GM23248 (cell line): Measurements from ENCODE around the gene KCNIP3. TPM values are rescaled to one million over a fixed set of nuclear protein-coding genes. Genes with fewer than 3 reads are reported as not detected.

Source experiments
- DNase-seq: peaks from one replicate; pipeline ENCODE4 v3.0.0-alpha.2; 2015
- H2AFZ ChIP-seq: fragments of 200-600 bp; sonication (generic); 2 replicates; pipeline ENCODE4 v1.6.1; 2016; ENCODE audit warnings: antibody characterized with exemption
- H3F3A ChIP-seq: fragments of 200-600 bp; sonication (generic); 2 replicates; pipeline ENCODE4 v1.6.1; 2016; ENCODE audit warnings: mild to moderate bottlenecking, antibody characterized with exemption, mixed run types; ENCODE audit not compliant: insufficient read depth
- H3K27ac ChIP-seq: fragments of 200-600 bp; sonication (generic); 2 replicates; pipeline ENCODE4 v1.5.1; 2016; ENCODE audit warnings: mild to moderate bottlenecking
- H3K27me3 ChIP-seq: fragments of 200-600 bp; sonication (generic); replicated peaks from 2 replicates; pipeline ENCODE4 v1.6.1; 2016; ENCODE audit warnings: mild to moderate bottlenecking; ENCODE audit not compliant: insufficient read depth
- H3K36me3 ChIP-seq: fragments of 200-600 bp; sonication (generic); 2 replicates; pipeline ENCODE4 v1.6.1; 2016; ENCODE audit warnings: low read depth, mild to moderate bottlenecking
- H3K4me1 ChIP-seq: fragments of 200-600 bp; sonication (generic); 2 replicates; pipeline ENCODE4 v1.6.1; 2016; ENCODE audit warnings: mild to moderate bottlenecking; ENCODE audit not compliant: insufficient read depth
- H3K4me2 ChIP-seq: fragments of 200-600 bp; sonication (generic); one replicate; pipeline ENCODE4 v1.6.1; 2016; ENCODE audit warnings: mild to moderate bottlenecking; ENCODE audit not compliant: unreplicated experiment
- H3K4me3 ChIP-seq: fragments of 200-600 bp; sonication (generic); 2 replicates; pipeline ENCODE4 v1.5.1; 2016; ENCODE audit warnings: mild to moderate bottlenecking
- H3K79me2 ChIP-seq: fragments of 200-600 bp; sonication (generic); 2 replicates; pipeline ENCODE4 v1.6.1; 2016; ENCODE audit warnings: mild to moderate bottlenecking; ENCODE audit not compliant: insufficient read depth
- H3K9ac ChIP-seq: fragments of 200-600 bp; sonication (generic); 2 replicates; pipeline ENCODE4 v1.6.1; 2016; ENCODE audit warnings: mild to moderate bottlenecking
- H3K9me2 ChIP-seq: fragments of 200-600 bp; sonication (generic); 2 replicates; pipeline ENCODE4 v1.6.1; 2016; ENCODE audit warnings: mixed run types, mild to moderate bottlenecking, moderate library complexity; ENCODE audit not compliant: insufficient read depth
- H3K9me3 ChIP-seq: fragments of 200-600 bp; sonication (generic); one replicate; pipeline ENCODE4 v1.6.1; 2017; ENCODE audit warnings: low read depth
- H4K20me1 ChIP-seq: fragments of 200-600 bp; sonication (generic); 2 replicates; pipeline ENCODE4 v1.6.0; 2016; ENCODE audit not compliant: insufficient read depth
- EZH2 ChIP-seq: fragments of 200-600 bp; sonication (generic); IDR thresholded peaks from 2 replicates; pipeline ENCODE4 v1.6.1; 2018; ENCODE audit warnings: antibody characterized with exemption, mild to moderate bottlenecking; ENCODE audit not compliant: insufficient read depth, poor library complexity, severe bottlenecking
- EZH2phosphoT487 ChIP-seq: fragments of 200-600 bp; sonication (generic); IDR thresholded peaks from 2 replicates; pipeline ENCODE4 v1.6.1; 2018; ENCODE audit warnings: antibody characterized with exemption, moderate library complexity, mild to moderate bottlenecking, low read depth; ENCODE audit not compliant: insufficient read depth
- WGBS, 2 experiments: methylation state at CpG; one replicate each; pipeline ENCODE4 v1.1.6; 2015 to 2017; ENCODE audit warnings: low lambda C conversion rate in 2 of 2, low coverage in 1 of 2; ENCODE audit errors: missing lambda C conversion rate in 2 of 2; 5-methylcytosine and 5-hydroxymethylcytosine counted together
- in situ Hi-C: fragments of 300-500 bp; cut with MboI; formaldehyde crosslinking; loops from 2 replicates; pipeline ENCODE4 v1.15.0; 2020
- polyA plus RNA-seq: library from polyadenylated mRNA; unstranded; fragments of >200 nt; fragmentation: Nextera tagmentation; extraction: Ambion mirVana; gene quantifications from 2 replicates; pipeline ENCODE4 v1.2.1, GENCODE V29; 2016
- total RNA-seq: library from RNA; depleted of rRNA; stranded (reverse); fragments of >200 nt; shearing (Covaris generic); gene quantifications from 2 replicates; pipeline ENCODE4 v1.2.3, GENCODE V29; 2014

KCNIP3 gene
- total and polyA plus RNA-seq, 2 experiments from 2014 or later: 3.7 to 10.7 TPM

DNA sequence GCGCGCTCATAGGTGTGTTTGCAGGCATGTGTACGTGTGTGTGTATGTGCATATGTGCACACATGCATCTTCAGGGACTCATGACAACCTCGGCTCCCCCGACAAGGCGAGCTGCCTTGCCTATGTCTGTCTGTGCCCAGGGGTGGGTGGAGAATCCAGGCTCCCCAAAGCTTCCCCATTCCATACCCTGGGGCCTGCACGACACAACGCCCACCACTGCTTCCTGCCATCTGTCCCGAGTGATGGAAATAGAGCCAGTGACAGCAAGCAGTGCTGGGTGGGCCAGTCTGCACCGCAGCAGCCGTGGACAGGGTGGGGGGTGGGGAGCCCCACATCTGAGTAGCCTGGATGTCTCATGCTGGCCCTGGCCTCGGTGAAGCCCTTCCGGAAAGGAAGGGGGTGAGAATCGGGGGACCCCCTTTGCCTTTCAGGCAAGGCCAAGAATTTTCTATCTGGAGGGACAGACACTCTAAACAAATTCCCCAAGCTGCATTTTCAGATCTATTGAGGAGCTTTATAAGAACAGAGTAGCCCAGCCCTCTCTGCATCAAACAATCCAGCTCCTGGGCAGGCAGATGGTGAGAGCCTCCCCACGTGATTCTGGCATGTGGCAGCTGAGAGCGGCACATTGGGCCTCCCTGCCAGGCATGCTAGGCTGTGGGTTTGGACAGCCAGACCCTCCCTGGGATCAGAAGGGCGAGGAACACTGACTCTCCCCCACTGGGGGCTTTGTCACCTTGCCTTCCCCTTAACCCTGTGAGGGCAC lies 4.9 kb downstream of the KCNIP3 start:
- H3K4me2 ChIP-seq: no peak overlapping the region
- no peak overlapping the region for H3K27ac ChIP-seq
- H4K20me1 ChIP-seq: no peaks in the 10 kb centered on the region
- H3K9me2 ChIP-seq: no peaks in the 10 kb centered on the region
- no peaks in the 10 kb centered on the region for H3K36me3 ChIP-seq
- no peak for DNase-seq
- in situ Hi-C loops: no loop called here
- H2AFZ ChIP-seq: no peak overlapping the region
- WGBS, 2 experiments: 30 to 31% methylated on average over 17 of the region's 17 CpGs
- no peaks in the 10 kb centered on the region for H3K79me2 ChIP-seq
- no peak overlapping the region for H3K9ac ChIP-seq
- H3K9me3 ChIP-seq: no peaks in the 10 kb centered on the region
- TF ChIP-seq EZH2phosphoT487 (no peak), EZH2 (no peak)
- no peaks in the 10 kb centered on the region for H3K4me1 ChIP-seq
- peaks cover 20% of the 10 kb centered on the region for H3K27me3 ChIP-seq
- H3F3A ChIP-seq: no peaks in the 10 kb centered on the region
- H3K4me3 ChIP-seq: no peak overlapping the region

DNA sequence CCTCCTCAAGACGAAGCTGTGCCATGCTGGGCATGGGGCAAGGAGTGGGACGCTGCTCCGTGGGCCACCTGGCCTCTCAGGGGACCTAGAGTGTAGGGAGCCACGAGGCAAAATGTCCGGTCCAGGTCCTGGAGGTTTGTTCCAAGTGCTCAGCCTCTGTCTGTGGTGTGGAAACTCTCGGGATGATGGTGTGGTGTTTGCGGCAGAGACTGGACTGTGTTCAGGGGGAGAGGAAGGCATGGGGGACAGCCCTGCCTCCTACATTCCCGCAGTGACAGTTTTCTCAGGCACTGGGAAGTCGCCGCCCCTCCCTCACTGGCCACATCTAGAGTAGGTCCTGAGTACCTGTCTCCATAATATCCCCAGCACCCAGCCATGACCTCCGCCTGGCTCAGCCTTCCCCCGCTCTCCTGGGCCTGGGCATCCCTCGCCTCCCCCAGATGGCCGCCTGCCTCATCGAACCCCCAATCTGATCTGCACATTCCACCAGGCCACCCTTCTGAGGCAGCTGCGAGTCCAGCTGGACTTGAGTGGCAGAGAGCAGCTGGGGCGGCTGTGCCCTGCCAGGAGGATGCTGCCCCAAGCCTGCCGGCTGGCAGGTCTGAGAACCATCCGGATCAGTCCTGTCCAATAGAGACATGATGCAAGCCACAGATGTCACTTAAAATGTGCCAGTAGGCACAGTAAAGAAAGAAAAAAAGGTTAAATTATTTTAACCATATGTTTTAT lies 6.2 kb downstream of the KCNIP3 start:
- H2AFZ ChIP-seq: no peak overlapping the region
- no peaks in the 10 kb centered on the region for H3K9me2 ChIP-seq
- TF ChIP-seq EZH2phosphoT487 (no peak), EZH2 (no peak)
- DNase-seq: no peak
- no peaks in the 10 kb centered on the region for H3K9me3 ChIP-seq
- WGBS, 2 experiments: 46 to 56% methylated on average over 14 to 19 of the region's 19 CpGs
- H3K27ac ChIP-seq: no peak overlapping the region
- no peaks in the 10 kb centered on the region for H3K36me3 ChIP-seq
- in situ Hi-C loops: no loop called here
- no peaks in the 10 kb centered on the region for H3K4me1 ChIP-seq
- no peaks in the 10 kb centered on the region for H3K79me2 ChIP-seq
- H3K9ac ChIP-seq: no peak overlapping the region
- no peaks in the 10 kb centered on the region for H3F3A ChIP-seq
- H3K4me3 ChIP-seq: no peak overlapping the region
- peaks cover 14% of the 10 kb centered on the region for H3K27me3 ChIP-seq
- H3K4me2 ChIP-seq: no peak overlapping the region
- H4K20me1 ChIP-seq: no peaks in the 10 kb centered on the region

DNA sequence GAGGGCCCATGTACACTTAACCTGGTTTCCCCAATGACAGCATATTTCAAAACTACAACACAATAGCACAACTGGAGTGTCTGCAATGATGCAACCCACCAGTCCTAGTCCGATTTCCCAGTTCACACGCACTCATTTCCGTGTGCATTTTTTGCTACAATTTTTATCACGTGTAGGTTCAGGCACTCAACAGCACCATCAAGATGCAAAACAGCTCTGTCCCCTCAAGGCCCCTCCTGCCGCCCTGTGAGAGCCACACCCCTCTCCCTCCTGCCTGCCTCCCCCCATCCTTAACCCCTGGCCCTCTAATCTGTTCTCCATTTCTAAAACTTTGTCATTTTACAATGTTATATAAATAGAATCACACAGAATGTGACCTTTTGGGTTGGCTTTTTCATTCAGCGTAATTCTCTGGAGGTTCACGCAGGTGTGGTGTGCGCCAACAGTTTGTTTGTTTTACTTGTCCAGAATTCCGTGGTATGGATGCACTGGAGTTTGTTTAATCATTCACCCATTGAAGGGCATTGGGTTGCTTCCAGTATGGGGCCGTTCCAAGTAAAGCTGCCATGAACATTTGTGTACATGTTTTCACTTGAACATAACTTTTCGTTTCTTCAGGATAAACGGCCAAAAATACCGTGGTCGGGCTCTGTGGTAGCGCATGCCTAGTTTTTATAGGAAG lies 8.4 kb downstream of the KCNIP3 start:
- Histone ChIP-seq H3K9ac (no peak overlapping the region), H3K4me3 (no peak overlapping the region), H3K79me2 (no peaks in the 10 kb centered on the region), H3K27me3 (peaks cover 14% of the 10 kb centered on the region), H3K27ac (no peak overlapping the region), H3K9me3 (no peaks in the 10 kb centered on the region), H3K4me1 (no peaks in the 10 kb centered on the region), H4K20me1 (no peaks in the 10 kb centered on the region), H2AFZ (no peak overlapping the region), H3K4me2 (no peak overlapping the region), H3K36me3 (no peaks in the 10 kb centered on the region), H3K9me2 (no peaks in the 10 kb centered on the region), H3F3A (no peaks in the 10 kb centered on the region)
- peak; percentile 29 for DNase-seq
- 40 to 48% methylated on average over 15 of the region's 15 CpGs for WGBS, 2 experiments
- no peak for TF ChIP-seq EZH2phosphoT487
- no peak for TF ChIP-seq EZH2
- in situ Hi-C loops: no loop called here

DNA sequence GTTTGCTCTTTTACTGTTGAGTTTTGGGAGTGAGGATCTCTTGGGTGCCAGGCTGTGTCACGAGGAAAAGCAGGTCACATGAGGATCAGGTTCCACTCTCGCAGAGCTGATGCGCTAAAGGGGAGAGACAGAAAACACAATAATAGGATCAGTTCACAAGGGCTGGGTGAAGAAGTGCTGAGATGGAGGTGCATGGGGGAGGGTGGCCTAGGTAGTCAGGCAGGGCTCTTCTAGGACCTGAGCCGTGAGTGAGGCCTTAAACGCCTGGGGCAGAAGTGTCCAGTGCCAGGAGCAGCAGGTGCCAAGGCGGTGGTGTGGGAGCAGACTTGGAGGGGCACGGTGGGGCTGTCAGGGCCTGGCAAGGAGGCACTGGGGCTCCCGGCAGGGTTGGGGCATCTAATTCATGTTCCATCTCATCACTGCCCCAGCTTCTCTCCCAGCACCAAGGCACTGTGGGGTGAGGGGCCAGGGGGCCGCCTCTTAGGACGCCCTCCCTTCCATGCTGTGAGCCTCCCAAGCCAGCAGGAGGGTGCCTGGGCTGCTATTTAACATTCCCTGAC lies 9.3 kb downstream of the KCNIP3 start:
- Histone ChIP-seq H3K4me3 (no peak overlapping the region), H4K20me1 (no peaks in the 10 kb centered on the region), H3K36me3 (no peaks in the 10 kb centered on the region), H3K9me2 (no peaks in the 10 kb centered on the region), H3K4me1 (no peaks in the 10 kb centered on the region), H3K9ac (no peak overlapping the region), H3K27me3 (peaks cover 14% of the 10 kb centered on the region), H3F3A (no peaks in the 10 kb centered on the region), H3K79me2 (no peaks in the 10 kb centered on the region), H3K27ac (no peak overlapping the region), H2AFZ (no peak overlapping the region), H3K4me2 (no peak overlapping the region), H3K9me3 (no peaks in the 10 kb centered on the region)
- in situ Hi-C loops: no loop called here
- TF ChIP-seq EZH2phosphoT487: no peak
- no peak for TF ChIP-seq EZH2
- DNase-seq: no peak
- 66 to 67% methylated on average over 9 of the region's 10 CpGs for WGBS, 2 experiments
